ENCODE measurements around the gene THSD7A. TPM values are rescaled to one million over a fixed set of nuclear protein-coding genes. Genes with fewer than 3 reads are reported as not detected.

The THSD7A gene
- total RNA-seq, 4 donors from 2014 or later: 16.2 to 36.4 (median 21.5) TPM

- Histone ChIP-seq H3K4me1 (no peaks in the 10 kb centered on the region), H3K27ac (no peak overlapping the region), H3K27me3 (no peaks in the 10 kb centered on the region), H3K9me3 (no peaks in the 10 kb centered on the region), H3K36me3 (no peaks in the 10 kb centered on the region), H3K4me3 (no peak overlapping the region)
- DNase-seq: no peak
- intact Hi-C loops (cut with DNase I; ENCODE audit: low total_unique reads): no loop called here
- no peak for TF ChIP-seq POLR2A (IDR thresholded peaks at IDR 0.05)
- no peak for TF ChIP-seq CTCF (IDR thresholded peaks at IDR 0.05)
These were observed 36.8 kb downstream of the THSD7A start for GRCh38 chr7:11795231-11795630.

DNA sequence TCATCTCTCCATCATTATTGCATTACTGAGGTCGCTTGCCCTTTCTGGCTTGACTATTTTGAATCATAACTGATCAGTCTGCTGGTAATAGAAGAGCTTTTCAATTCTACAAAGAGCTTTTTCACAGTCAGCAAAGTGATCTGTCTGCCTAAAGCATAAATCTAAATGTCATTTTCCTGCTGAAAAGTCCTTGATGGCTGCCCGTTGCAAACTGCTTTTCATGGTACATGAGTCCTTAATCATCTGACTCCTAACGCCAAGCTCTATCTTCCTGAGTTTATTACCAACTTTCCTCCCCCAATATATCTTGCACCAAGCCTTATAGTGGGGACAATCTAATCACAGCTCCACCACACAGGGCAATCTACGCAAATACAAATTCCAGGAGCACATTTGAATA is 39.8 kb downstream of the THSD7A start:
- Histone ChIP-seq H3K4me3 (no peak overlapping the region), H3K36me3 (no peaks in the 10 kb centered on the region), H3K27me3 (no peaks in the 10 kb centered on the region), H3K27ac (no peak overlapping the region), H3K4me1 (no peaks in the 10 kb centered on the region), H3K9me3 (no peaks in the 10 kb centered on the region)
- TF ChIP-seq CTCF (IDR thresholded peaks at IDR 0.05): no peak
- TF ChIP-seq POLR2A (IDR thresholded peaks at IDR 0.05): no peak
- intact Hi-C loops (cut with DNase I; ENCODE audit: low total_unique reads): no loop called here
- no peak for DNase-seq

DNA sequence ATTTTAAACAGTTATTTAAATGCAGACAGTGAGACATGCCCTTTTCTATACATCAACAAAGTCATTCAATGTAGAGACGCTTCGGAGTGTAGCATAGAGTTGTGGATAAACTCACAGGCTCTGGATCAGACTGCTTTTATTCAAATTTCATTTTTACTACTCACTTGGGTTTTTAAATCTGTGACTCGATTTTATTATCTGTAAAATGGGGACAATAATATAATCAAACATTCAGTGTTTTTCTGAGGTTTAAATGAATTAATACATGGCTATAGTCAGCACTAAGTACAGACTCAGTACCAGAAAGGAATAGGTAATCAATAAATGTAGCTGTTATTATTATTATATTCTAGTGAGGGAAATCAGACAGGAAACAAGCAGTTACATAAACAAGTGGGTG is 43.4 kb downstream of the THSD7A start:
- TF ChIP-seq POLR2A (IDR thresholded peaks at IDR 0.05) (no peak), CTCF (IDR thresholded peaks at IDR 0.05) (no peak)
- no peak for DNase-seq
- Histone ChIP-seq H3K4me3 (no peak overlapping the region), H3K4me1 (no peaks in the 10 kb centered on the region), H3K9me3 (no peaks in the 10 kb centered on the region), H3K36me3 (no peaks in the 10 kb centered on the region), H3K27me3 (no peaks in the 10 kb centered on the region), H3K27ac (no peak overlapping the region)
- intact Hi-C loops (cut with DNase I; ENCODE audit: low total_unique reads): no loop called here

- Histone ChIP-seq H3K4me1 (no peaks in the 10 kb centered on the region), H3K27me3 (no peaks in the 10 kb centered on the region), H3K9me3 (no peaks in the 10 kb centered on the region), H3K4me3 (no peak overlapping the region), H3K36me3 (no peaks in the 10 kb centered on the region), H3K27ac (no peak overlapping the region)
- DNase-seq: no peak
- intact Hi-C loops (cut with DNase I; ENCODE audit: low total_unique reads): no loop called here
- TF ChIP-seq POLR2A (IDR thresholded peaks at IDR 0.05) (no peak), CTCF (IDR thresholded peaks at IDR 0.05) (no peak)
These were observed 44.5 kb downstream of the THSD7A start for GRCh38 chr7:11787534-11787933.

DNA sequence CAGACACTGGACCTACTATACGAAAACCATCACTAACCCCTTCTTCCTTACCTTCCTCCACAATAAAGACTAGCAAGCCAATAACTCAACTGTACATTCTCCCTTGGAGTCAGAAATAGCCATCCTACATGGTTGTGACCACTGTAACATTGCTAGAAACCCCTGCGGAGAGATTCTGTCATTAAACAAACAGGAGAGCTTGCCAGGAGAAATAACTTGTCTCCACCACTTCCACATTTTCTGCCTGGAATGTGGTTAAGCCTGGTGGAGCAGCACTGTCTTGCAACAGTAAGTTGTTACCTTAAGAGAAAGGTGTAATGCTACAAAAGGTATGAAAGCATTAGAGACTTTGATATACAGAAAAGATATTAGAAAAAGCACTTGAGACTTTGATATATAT is 45.8 kb downstream of the THSD7A start:
- TF ChIP-seq CTCF (IDR thresholded peaks at IDR 0.05): no peak
- no peak for TF ChIP-seq POLR2A (IDR thresholded peaks at IDR 0.05)
- Histone ChIP-seq H3K4me3 (no peak overlapping the region), H3K9me3 (no peaks in the 10 kb centered on the region), H3K36me3 (no peaks in the 10 kb centered on the region), H3K27me3 (no peaks in the 10 kb centered on the region), H3K4me1 (no peaks in the 10 kb centered on the region), H3K27ac (no peak overlapping the region)
- intact Hi-C loops (cut with DNase I; ENCODE audit: low total_unique reads): no loop called here
- DNase-seq: no peak
